GM21717 (cell line): ENCODE results near the gene BST1.

Source experiments
- ATAC-seq: cut with Tn5 transposase; IDR thresholded peaks from one replicate; pipeline ENCODE4 v1.9.1; 2021; ENCODE audit warnings: mild to moderate bottlenecking, moderate library complexity; ENCODE audit not compliant: unreplicated experiment

BST1 gene

GRCh38 chr4:15676039-15676438, 26.8 kb upstream of the BST1 start:
- ATAC-seq = no peak

DNA sequence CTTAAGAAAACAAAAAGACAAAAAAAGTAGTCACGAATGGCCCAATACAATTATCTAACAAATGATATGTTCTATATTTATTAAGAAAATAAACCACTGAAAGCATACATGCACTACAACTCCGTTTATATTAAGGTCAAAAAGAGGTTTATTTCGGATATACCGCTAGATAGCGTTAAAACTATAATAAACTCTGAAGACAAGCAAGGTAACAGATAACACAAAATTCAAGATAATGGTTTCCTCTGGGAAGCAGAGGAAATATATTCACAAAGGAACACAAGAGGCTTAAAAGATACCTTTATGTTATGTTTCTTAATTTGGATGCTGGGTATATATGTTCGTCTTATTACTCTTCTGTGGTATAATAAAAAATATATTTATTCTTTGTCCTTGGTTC, 26.0 kb upstream of the BST1 start:
- no peak for ATAC-seq

GRCh38 chr4:15677507-15677988, 25.3 kb upstream of the BST1 start:
- no peak for ATAC-seq

DNA sequence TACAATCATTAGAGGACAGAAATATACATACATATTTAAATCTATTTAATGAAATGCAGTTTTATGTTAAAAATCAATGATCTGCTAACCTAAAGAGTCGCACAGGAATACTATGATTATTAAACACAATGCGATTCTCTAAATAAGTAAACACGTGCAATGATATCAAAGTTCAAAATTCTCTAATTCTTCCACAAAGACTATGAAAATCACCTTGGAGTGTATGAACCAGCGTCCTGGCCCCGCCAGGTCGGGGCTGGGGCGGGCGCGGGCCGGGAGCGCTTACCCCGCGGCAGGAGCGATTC, 21.8 kb upstream of the BST1 start:
- no peak for ATAC-seq

DNA sequence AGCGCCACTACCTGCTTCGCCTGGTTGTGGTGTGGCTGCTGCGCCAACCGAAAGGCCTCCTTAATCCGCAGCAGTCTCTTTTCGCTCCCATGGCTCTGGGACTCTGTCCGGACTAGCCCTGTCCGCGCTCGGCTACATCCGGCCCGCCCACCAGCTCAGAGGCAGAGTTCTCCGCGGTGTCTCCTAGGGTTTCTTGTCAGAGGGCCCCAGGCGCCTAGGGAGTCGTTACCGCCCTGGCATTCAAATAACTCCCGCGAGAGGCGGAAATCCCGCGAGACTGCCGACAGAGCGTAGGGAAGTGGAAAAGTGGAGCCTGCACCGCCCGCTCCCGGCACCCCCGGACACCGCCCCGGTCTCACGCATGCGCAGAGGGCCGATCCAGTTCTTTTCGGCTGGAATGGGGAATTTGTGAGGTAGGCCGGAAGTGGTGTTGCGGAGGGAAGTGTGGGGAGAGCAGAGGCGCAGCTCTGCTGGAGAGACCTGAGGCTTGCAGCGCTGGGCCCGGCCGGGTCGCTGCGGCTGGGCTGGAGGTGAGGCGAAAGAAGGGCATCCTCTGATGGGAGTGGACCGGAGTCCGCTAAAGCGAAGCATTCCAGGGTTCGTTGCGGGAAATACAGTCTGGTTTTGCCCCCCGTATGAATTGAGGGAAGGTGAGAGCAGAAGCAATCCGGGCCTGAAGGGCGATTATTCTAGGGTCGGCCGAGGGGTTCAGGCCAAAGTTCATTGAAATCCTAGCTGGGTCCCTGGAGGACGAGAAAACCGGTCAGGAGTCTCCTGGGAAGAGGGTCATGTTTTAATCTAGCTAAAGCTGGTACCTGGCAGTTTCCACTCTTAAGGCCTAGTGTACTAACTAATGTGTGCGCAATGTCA, 21.3 kb upstream of the BST1 start, which contains the start of gene FAM200B:
FAM200B (plus strand) TSS at position 456 of the 870 bp plus-strand sequence. CDS start 5,151 bp downstream, outside the sequence.
- ATAC-seq = peak; percentile 91

DNA sequence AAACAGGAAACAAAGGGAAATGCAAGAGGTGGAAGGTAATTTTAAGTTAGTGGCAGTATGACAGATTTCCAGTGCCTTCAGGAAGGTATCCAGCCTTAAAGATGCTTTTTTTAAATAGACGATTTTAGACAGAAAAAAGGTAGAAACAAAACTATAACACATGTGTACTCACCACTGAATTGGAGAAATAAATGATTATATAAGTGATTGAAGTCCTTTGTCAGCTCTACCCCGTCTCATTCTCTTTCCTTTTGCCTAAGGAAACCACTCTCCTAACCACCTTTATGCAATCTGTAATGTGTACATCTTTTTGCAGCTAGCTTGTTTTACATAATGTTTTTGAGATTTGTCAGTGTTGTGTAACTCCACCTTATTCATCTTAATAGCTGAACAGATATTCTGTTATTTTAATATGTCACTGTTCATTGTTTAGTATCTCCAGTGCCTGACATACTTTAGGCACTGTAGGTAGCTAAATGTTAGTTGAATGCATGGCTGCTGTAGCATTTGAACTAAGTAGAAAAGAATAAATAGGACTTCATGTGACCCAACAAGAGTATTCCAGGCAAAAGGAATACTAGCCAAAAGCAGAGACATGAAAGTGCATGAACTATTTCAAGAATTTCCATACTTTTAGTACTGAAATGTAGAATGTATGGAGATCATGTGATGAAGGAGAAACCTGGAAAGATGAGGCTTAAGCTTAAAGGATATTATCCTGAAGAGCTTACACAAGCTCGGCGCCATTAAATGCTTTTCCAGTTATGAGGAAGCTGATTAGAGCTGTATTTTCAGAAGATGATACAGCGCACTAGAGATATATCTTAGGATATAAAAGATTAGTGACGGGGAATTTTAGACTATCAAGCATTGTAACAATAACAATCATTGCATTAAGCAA, 20.4 kb upstream of the BST1 start:
- ATAC-seq = peak; percentile 1

- no peak for ATAC-seq
Observed at GRCh38 chr4:15683143-15683495, 19.7 kb upstream of the BST1 start.

DNA sequence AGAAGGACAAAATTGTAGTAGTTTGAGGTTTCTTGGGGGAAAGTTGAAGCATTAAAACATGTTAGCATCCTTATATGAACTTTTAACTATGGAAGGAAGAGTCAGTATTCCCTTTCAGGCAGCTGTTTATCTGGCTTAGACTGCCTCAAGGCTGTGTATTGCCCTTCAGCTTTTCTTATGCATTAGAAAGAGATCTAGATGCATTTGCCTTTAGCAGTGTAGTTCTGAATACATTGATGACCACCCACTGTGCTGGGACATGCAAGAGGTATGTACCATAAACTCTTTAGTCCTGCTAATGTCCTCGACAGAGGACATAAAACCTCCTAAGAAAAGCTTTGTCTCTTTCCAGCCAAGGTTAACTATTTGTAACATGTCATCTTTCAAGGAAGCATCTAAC, 18.4 kb upstream of the BST1 start:
- ATAC-seq = no peak

- no peak for ATAC-seq
Observed at GRCh38 chr4:15688051-15688450, 14.8 kb upstream of the BST1 start.

- no peak for ATAC-seq
Observed at GRCh38 chr4:15689540-15689939, 13.3 kb upstream of the BST1 start.

- ATAC-seq = no peak
Observed at GRCh38 chr4:15690020-15690809, 12.7 kb upstream of the BST1 start.

DNA sequence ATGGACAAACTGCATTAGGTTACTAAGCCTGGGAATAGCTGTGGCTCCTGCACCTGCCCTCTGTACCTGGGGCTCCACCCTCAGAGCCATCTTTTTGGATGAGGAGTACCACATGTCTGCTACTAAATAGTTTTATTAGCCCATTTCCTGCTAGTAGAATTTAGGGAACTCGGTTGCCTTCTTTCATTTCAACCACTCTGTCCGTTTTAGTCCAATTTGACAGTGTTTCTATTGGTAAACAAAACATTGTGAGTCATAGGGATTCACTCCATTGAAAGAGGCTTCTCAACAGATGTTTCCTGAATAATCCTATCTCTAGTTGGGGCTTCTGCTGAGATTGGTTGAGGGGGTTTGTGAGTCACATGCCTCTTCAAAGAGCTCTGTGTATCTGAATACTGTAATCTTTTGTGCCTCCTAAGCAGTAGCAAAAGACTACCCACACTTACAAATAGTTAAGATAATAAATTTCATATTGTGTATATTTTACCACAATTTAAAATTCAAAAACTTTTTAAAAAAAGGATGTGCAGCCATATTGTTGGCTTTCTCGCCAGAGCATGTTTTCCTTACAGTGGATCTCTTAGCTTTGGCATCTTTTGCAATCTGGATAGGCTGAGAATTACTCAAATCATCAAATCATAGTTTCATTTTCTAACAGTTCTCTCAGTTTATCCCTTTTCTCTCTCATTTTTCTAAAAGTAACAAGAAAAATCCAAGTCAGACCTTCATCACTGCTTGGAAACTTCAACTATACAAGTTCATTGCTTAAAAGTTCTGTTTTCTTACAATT, 11.3 kb upstream of the BST1 start:
- no peak for ATAC-seq

DNA sequence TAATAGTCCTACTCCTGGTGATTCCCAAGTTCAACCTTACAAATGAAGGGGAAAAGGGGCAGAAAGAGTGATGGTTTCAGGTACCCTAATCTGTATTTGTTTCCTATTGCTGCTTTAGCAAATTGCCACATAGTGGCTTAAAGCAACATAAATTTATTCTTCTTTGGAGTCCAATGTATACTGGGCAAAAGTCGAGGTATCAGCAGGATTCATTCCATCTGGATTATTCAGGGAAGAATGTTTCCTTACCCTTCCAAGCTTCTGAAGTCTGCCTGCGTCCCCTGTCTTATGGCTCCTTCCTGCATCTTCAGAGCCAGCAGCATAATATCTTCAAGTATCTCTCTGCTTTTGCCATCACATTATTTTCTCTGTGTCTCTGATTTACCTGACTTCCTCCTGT, 10.3 kb upstream of the BST1 start:
- ATAC-seq = no peak

DNA sequence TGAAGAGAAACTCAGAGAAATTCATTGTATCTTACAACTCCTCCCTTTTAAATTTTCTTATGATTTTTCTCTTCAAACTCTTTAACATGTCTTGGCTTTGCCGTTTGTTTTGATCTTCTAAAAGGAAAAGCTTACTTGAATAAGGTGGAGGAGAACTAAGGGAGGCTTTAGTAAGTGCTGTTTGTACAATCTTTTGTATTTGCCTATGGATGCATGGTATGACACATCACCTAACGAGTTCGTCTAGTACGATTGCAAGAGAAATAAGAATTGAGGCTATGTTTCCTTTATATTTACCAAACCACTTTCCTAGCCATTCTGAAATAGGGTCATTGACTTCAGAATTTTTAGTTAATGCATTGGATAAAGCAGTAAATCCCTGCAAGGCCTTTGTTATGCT, 8.4 kb upstream of the BST1 start:
- ATAC-seq = no peak

DNA sequence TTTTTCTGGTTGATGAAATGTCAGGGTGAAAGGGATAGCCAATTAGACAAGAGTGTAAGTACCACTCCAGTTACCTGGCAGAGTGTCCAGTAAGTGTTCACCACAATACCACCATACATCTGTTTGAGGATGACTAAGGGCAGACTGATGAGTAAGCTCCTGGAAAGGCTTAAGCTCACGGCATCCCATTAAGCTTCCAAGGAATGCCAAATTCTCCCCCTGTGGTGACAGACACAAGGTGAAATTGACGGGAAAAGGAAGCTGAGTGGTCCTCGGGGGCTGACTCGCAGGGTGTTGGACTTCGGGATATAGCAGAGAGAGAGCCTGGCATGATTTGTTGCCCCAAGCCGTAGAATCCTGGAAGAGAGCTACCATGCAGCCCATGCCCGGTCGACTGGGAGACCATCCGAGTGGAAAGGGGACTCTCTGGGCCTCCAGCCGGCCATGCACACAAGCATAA, 7.6 kb upstream of the BST1 start:
- no peak for ATAC-seq

GRCh38 chr4:15695729-15696128, 7.1 kb upstream of the BST1 start:
- no peak for ATAC-seq

DNA sequence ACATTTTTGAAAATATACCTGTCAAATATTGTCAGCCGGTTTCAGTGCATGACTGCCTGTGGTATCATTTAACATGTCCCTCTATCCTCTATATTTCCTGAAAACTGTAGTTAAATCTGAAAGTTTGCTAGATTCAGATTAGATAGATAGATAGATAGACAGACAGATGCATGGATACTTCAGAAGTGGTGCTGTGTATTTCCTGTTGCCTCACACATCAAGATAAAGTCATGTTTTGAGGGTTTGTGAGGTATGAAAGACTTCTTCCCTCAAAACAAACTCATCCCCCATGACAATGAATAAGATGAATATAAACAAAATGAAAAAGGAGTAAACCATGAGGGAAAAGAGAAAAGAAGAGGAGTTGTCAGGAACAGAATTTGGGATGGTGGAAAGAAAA, 6.0 kb upstream of the BST1 start:
- ATAC-seq = no peak

GRCh38 chr4:15703439-15703838, 574 bp downstream of the BST1 start:
- ATAC-seq = no peak

DNA sequence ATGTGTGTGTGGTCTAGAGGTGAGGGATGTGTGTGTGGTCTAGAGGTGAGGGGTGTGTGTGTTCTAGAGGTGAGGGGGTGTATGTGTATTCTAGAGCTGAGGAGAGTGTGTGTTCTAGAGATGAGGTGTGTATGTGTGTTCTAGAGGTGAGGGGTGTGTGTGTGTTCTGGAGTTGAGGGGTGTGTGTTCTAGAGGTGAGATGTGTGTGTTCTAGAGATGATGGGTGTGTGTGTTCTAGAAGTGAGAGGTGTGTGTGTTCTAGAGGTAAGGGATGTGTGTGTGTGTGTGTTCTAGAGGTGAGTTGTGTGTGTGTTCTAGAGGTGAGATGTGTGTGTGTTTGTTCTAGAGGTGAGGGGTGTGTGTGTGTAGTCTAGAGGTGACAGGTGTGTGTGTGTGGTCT, 1.3 kb downstream of the BST1 start:
- ATAC-seq = no peak

- ATAC-seq = no peak
Observed at GRCh38 chr4:15706646-15707362, 3.9 kb downstream of the BST1 start.
